Endometrial microvascular endothelial cells (primary cell): Measurements from ENCODE around the gene METAP1D. TPM values are rescaled to one million over a fixed set of nuclear protein-coding genes. Genes with fewer than 3 reads are reported as not detected.

Experiments used
- in situ Hi-C: cut with HindIII; loops from 2 replicates; pipeline ENCODE4 v1.10.0; 2017; ENCODE audit warnings: low sequenced_read_pairs, low pct_unique_long_range_greater_than_20kb; ENCODE audit errors: inconsistent ontology term
- total RNA-seq: library from RNA; depleted of rRNA; stranded (reverse); fragments of >200 nt; gene quantifications from one replicate; pipeline ENCODE4 v1.2.3, GENCODE V29; 2015; ENCODE audit errors: inconsistent ontology term

Gene METAP1D
- total RNA-seq, 1 donor from 2014 or later, result 3.4 TPM

DNA sequence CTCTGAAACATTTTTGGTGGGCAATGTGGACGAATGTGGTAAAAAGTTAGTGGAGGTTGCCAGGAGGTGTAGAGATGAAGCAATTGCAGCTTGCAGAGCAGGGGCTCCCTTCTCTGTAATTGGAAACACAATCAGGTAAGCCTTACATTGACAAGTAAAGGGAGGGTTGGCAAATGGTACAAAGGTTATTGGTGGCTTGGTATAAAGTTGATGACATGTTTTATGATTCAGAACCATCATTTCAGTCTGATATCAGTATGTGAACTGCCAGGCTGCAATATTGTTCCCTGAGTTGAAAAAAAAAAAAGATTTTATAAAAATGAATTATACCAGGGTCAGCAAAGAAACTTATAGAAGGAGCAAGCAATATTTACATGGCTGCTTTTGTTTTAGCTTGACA, 71.2 kb downstream of the METAP1D start:
- in situ Hi-C loops, result no loop called here

DNA sequence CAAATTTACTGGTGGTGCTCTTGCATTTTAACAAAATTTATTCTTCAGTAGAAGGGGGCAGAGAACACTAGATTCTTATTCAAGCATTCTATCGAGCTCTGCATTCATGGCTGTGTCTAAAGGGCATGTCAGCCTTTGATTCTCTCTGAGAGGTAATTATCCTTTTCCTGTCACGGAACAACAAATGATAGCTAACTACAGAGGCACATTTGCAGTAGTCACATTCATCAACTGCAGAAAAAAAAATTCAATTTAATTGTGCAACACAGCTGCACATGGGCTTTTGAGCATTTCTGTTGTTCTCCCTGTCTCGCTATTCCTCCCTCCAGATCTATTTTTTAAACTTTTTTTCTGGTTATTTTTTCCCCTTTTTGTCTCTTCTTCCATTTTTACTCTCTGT, 72.5 kb downstream of the METAP1D start:
- in situ Hi-C loops, result no loop called here

DNA sequence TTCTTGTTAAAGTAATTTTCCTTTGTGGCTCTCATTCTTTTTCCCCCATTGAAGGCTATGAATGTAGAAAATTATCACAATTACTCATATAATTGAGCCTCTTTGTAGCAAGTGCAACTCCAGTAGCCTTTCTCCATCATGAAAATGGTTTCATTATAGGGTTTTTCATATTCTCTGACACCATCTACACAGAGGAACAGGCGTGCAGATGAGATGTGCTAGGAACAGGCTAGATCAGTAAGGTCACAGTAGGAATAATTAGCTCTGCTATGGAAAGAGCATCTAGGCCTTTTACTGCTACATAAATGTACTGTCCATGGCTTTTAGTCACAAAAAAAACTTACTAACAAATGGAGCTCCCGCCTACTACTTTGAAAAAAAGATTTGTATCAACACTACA, 73.0 kb downstream of the METAP1D start:
- in situ Hi-C loops, result no loop called here

DNA sequence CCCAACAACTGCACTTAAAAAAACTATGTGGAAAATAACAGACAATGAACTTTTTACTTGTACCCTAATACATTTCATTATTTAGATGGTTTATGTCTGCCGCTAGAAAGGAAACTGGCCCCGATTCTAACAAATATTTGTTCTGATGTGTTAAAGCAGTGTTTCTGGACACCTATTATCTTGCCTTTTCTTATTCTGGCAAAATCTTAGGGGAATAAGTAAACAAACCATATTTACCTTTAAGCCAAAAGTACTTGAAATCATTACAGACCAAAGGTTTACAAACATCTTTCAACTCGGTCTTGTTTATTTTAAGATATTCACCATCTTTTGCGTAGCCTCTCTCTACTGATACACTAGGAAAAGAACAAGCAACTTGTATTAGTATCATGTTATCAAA, 73.8 kb downstream of the METAP1D start:
- in situ Hi-C loops, result no loop called here

DNA sequence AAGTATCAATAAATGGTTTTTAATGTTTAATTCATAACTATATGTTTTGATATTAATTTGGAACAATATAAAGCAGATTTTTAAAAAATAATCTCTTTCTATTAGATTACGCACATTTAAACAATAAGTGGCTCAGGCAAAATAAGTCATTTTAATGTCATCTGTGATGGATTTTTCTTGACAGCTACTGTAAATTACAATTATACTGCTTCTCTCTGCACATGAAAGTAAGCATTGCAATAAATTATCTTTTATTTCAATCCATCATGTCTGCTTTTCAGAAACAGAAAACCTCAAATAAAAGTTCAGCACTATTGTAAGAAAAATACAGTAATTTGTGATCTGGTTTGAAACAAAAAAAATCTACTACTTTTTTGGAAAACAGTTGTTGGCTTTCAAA, 74.5 kb downstream of the METAP1D start:
- in situ Hi-C loops, result no loop called here

DNA sequence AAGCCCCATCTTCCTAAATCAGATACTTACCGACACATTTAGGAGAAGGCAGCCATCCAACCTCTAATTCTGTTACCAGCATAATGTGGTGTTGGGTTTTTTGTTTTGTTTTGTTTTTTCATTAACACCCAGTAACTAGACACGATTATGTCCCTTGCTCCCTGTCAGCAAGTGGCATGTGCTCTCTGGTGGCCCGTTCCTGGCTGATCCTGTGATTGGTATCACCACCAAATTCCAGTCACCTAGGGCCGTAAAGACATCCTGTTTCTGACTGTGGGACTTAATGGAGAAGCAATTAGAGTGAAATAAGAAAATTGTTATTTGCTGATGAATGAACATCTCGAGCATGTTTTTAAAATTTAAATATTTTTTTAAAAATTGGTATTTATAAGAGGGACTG, 79.7 kb downstream of the METAP1D start:
- in situ Hi-C loops, result no loop called here

DNA sequence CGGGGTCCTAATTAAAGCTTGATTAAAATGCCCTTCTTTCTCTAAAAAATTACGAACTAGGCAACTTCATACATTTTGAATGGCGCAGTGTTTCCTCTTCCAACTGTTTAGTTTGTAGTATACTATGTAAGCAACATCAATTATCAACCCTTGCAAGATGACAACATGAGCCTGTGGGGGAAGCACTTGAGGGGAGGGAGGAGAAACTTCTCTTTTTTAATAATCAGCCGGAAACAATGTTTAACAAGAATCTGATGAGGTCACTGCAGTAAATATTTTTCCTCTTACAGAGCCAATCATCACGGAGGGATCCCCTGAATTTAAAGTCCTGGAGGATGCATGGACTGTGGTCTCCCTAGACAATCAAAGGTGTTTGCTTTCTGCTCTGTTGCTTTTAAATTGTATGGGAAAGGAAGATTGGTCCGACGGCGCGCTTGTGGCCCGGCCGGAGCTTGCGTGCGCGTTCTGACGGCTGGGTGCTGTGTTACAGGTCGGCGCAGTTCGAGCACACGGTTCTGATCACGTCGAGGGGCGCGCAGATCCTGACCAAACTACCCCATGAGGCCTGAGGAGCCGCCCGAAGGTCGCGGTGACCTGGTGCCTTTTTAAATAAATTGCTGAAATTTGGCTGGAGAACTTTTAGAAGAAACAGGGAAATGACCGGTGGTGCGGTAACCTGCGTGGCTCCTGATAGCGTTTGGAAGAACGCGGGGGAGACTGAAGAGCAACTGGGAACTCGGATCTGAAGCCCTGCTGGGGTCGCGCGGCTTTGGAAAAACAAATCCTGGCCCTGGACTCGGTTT, 80.3 kb downstream of the METAP1D start:
- in situ Hi-C loops, result no loop called here

DNA sequence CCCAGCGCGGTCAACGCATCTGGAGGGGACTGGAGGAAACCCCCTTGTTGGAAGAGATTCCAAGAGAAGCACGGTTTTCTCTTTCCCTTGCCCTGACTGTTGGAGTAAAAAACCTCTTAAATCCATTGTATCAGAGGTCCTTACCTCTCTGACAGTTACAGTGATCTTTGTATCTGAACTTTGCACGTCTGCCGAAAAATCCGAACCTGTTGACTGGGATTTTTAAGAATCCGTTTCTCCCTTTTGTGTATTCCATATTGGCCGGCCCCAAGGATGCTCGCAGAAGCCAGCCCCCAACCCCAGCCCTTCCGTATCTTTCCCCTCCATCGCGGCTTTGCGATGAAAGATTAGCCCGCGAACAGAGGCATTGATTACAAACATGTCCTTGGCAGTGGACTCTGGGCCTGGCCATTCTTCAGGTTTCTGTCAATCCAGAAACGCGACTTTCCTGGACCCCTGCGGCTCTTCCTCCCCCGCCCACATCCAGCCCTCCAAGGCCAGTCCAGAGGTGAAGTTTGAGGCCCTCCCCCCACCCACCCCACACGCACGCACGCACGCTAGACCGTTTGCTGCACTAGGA, 81.0 kb downstream of the METAP1D start:
- in situ Hi-C loops, result no loop called here

DNA sequence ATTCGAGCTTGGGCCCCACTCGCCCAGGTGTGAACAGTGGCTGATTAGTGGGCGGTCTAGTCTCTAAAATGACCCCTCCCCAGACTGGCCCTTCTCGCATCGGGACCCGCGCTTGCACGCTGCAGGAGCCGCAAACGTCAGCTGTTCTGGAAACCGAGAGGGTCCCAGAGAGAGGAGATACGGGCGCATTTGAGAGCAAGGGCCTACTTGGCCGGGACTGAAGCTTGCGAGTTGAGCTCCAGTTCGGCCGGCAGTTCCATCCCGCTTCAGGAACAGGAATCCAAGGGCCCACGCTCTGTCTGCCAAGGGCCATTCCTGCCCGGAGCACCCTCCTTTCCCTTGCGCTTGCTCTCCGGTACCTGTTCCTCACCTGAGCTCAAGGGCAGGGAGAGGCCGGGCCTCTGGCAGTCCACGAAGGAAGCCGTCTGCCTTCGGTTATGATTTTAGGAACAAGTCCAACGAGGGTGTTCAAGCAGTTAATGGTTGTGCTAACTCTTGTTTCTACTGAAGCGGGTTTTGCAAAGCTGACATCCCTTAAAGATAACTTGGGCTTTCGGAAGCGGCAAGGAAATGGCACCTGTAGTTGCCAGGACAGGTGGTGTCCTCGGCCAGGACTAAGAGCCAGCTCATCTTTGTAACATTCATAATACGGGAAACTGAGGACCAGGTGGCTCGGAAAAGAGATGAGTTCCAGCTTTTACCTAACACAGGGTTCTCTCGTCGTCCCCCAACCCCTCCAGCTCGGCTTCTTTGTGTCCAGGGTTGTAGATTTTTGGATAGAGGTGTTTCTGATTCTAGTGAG, 81.7 kb downstream of the METAP1D start:
- in situ Hi-C loops, result no loop called here

DNA sequence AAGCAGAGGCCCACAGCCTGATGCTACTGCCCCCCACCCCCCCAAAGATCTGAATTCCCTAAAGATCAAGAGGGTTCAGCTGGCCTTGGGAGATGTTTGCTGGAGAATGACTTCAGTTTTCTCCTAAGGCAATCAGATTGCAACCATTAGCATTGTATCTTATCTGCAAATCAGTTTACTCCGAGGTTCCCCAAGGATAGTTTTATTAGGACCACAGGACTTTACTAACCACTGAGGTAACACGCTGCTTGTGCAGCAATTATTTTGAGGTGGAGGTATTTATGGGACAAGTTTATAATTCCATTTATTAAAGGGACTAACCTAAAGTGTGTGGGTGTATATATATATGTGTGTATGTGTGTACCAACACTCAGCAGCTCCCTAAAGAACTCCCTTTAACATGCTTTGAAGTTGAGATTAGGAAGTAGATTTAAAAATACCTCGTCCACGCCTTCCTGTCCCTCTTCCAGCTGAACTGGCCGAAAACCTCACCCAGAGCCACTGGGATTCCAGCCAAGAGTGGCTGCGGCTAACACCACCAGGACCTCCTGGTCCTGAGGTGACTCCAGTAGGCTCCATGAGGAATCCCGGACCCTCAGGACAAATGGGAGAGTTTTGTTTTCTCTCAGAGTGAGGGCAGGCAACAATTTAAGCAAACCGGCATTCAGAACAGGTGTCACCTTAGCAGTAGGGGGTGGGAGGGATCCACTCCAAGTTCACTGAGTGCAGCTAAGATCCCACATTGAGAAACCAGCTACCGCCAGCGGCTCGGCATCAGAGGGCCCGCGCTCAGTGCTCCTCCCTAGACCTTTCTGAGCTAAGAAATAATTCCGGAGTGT, 82.6 kb downstream of the METAP1D start:
- in situ Hi-C loops, result no loop called here

DNA sequence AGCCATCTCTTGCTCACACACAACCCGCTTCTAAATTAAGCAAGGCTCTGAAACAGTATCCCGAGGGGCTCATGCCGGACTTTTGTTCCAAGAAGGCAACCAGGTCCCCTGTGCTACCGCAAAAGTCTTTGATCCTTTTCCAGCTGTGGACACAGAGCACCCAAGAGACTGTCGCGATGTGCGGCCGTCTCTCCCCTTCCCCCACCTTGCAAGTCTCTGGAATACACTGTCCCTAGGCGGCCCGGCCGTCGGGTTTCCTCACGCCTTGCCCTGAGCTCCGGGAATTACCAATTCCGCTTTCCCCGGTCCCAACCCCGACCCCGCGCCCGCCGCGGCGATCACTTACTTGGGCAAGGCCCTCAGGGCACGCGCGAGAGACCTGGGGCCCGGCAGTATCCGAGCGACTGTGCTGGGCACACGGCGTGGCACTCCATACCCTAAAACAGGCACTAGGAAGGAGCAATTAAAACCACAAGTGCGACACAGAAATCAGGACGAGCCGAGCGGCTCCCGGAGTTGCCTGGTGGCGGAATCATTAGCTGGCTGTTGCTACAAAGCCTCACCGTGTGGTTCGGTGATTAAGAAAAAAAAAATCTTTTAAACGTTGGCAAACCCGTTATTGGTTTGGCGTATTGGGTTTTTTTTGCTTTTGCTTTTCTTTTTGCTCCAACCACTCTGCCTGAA, 83.3 kb downstream of the METAP1D start:
- in situ Hi-C loops, result no loop called here

DNA sequence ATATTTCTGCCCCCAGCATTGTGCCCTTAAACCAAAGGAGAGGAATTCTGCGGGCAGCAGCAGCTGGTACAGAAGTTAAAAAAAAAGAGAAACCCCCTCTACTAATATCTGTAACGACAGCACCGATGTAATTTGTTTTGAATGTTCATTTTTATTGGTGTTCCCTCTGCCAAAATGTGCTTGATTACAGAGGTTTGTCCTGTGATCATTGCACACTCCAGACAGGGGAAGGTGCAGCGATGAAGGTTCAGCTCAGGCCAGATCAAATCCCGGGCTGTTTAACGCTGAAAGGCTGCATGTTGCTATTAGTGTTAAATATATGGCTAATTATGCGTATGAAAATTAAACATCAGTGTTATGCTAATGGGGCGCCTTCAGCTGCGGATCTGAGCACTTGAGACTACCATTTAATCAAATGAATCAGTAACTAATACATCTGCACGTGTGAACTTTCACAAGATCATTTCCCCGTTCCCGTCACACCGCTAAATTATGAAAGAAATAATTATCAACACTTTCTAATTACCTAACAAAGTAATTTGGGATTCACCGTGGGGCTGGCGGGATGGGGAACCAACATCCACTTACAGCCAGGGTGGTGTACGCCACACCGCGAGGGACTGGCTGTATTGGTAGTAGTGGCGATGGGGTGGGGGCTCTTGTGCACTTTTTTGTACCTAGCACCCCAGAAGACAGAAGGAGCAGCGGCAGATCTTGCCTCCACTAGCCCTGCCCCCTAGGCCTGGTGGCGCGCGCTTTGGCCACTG, 84.1 kb downstream of the METAP1D start:
- in situ Hi-C loops, result no loop called here

DNA sequence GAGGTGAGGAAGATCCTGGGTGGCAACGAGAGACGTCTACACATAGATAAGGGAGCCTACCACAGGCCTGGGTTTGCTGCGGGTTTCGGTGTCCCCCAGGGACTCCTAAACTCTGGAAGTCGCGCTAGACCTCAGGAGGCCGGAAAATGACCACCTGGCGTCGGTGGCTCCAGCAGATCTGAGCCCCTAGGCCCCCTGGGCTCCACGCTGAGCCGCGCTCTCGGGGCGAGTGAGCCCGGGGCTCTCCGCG, 84.6 kb downstream of the METAP1D start:
- in situ Hi-C loops, result no loop called here

DNA sequence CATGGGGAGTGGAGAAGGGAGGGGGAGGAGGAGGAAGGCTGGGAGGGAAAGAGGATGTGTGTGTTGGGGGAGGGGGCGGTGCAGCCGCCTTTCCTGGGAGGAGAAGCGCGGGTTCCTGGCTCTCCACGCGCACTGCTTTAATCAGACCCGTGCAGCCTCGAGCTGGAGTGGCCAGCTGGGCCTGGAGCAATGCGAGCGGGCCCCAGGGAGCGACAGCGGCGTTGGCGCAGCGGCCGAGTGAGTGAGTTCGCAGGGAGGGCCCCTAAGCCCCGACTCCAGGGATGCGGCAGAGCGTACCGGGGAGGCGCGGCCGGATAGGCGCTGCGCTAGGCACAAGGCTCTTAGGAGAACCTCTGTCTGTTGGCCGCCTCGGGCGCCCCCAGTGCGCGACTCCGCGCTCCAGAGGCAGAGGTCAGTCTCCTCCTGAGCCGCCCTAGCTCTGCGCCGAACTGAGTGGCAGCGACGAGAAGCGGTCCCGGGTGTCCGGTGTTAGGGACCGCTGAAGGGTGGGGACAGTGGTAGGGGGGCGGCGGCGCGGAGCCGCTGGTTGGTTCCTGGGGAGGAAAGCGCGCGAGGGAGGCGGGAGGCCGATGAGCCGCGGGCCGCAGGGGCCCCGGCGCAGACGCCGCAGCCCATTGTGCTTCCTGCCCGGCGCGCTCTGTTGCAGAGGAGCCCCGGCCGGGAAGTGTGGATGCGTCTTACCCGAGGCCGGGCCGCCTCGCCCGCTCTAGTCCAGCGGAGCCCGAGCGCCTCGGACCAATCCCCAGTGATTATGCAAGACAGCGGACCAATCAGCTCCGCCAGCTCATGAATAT, 85.1 kb downstream of the METAP1D start:
- in situ Hi-C loops, result no loop called here

DNA sequence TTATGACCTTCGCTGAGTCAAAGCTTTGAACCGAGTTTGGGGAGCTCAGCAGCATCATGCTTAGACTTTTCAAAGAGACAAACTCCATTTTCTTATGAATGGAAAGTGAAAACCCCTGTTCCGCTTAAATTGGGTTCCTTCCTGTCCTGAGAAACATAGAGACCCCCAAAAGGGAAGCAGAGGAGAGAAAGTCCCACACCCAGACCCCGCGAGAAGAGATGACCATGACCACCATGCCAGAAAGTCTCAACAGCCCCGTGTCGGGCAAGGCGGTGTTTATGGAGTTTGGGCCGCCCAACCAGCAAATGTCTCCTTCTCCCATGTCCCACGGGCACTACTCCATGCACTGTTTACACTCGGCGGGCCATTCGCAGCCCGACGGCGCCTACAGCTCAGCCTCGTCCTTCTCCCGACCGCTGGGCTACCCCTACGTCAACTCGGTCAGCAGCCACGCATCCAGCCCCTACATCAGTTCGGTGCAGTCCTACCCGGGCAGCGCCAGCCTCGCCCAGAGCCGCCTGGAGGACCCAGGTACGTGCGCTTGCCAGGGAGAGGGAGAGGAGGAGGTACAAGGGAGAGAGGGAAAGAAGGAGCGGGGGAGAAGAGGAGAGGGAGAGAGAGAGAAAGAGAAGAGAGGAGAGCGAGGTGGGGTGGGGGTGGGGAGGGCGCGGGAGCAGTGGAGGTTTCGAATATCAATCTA, 85.9 kb downstream of the METAP1D start, which contains the start of gene DLX1:
TSS of gene DLX1 (plus strand) at position 48 of the 700 bp plus-strand sequence. CDS start at position 219, 171 bp downstream.
- in situ Hi-C loops, result no loop called here

DNA sequence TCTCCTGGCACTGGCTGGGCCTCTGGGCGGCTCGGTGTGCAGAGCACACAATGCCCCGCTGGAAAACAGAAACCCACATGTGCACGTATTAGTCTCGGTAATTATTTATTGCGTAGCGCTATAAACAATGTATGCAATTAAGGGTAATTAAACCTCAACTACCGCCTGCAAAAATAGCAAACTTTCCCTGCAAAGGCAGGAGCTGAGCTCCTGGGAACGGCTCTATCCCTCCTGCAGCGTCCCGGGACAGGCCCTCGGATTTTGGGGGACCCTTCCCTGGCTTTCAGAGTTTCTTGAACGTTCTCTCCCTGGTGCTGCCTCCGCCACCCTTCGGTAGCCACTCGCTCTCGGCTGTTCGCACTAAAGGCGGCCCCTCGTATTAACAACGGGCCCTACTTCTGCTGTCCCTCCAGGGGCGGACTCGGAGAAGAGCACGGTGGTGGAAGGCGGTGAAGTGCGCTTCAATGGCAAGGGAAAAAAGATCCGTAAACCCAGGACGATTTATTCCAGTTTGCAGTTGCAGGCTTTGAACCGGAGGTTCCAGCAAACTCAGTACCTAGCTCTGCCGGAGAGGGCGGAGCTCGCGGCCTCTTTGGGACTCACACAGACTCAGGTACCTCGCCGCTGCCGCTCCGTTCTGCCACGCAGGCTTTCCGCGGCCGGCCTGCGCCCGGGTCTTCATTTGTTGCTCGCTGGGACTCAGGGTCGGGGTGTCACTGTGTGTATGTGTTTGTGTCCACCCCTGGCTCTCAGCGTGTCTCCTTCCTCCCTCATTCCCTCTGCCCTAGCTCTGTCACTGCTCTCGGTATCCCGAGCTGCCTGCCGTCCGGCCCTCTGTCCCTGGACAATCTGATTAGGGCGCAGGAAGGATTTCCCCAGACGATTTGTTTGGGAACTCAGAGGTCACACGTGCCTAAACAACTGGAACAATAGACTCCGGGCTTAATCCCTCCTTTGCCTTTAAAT, 86.8 kb downstream of the METAP1D start:
- in situ Hi-C loops, result no loop called here
